IMR-90 (cell line): ENCODE results near the gene STAB1. TPM values are rescaled to one million over a fixed set of nuclear protein-coding genes. Genes with fewer than 3 reads are reported as not detected.

Source experiments
- ATAC-seq: fragments of 200-7000 bp; cut with Tn5 transposase; 2 replicates; pipeline ENCODE4 v1.9.1; 2020; ENCODE audit warnings: low read depth, mild to moderate bottlenecking, moderate library complexity
- BruUV-seq: library from RNA; stranded (reverse); fragments of 400-500 nt; replicated peaks from 2 replicates; lab custom pipeline; 2021; lab: Mats Ljungman, UMichigan
- CTCF ChIA-PET: fragments of 300-600 bp; formaldehyde crosslinking; extraction: SDS; loops from one replicate; lab custom pipeline; 2021; ENCODE audit warnings: antibody characterized with exemption; lab: Yijun Ruan, JAX
- POLR2A ChIA-PET: fragments of 300-600 bp; sonication (Branson Sonifier 250); formaldehyde crosslinking; loops from one replicate; lab custom pipeline; 2022; ENCODE audit warnings: antibody characterized with exemption; ENCODE audit not compliant: unreplicated experiment; lab: Charles Lee
- DNase-seq: peaks from one replicate; pipeline ENCODE4 v3.0.0; 2013
- H2AFZ ChIP-seq: replicated peaks from 2 replicates; pipeline ENCODE3; 2013; ENCODE audit warnings: low read length, mild to moderate bottlenecking; ENCODE audit not compliant: poor library complexity
- H2AK5ac ChIP-seq: 2 replicates; pipeline ENCODE4 v1.6.1; 2013; ENCODE audit warnings: low read depth, low read length, inconsistent platforms
- H2AK9ac ChIP-seq: replicated peaks from 2 replicates; pipeline ENCODE3; 2013; ENCODE audit warnings: mild to moderate bottlenecking, low read depth, low read length, moderate library complexity; ENCODE audit not compliant: poor library complexity
- H2BK120ac ChIP-seq: 2 replicates; pipeline ENCODE4 v1.6.1; 2013; ENCODE audit warnings: low read depth, low read length, inconsistent platforms
- H2BK15ac ChIP-seq: 3 replicates; pipeline ENCODE4 v1.6.1; 2013; ENCODE audit warnings: low read depth, low read length, inconsistent platforms
- H2BK20ac ChIP-seq: 2 replicates; pipeline ENCODE4 v1.6.1; 2013; ENCODE audit warnings: low read depth, mild to moderate bottlenecking, inconsistent platforms, low read length, moderate library complexity
- H2BK5ac ChIP-seq: 2 replicates; pipeline ENCODE4 v1.6.1; 2013; ENCODE audit warnings: mild to moderate bottlenecking, low read depth, low read length, inconsistent platforms; ENCODE audit not compliant: poor library complexity, severe bottlenecking
- H3K14ac ChIP-seq: replicated peaks from 2 replicates; pipeline ENCODE4 v1.6.1; 2013; ENCODE audit warnings: low read depth, low read length, inconsistent platforms
- H3K18ac ChIP-seq: 2 replicates; pipeline ENCODE4 v1.6.1; 2013; ENCODE audit warnings: low read depth, low read length, control low read depth
- H3K23ac ChIP-seq: 2 replicates; pipeline ENCODE4 v1.6.1; 2013; ENCODE audit warnings: low read depth, low read length, inconsistent platforms
- H3K27ac ChIP-seq: 2 replicates; pipeline ENCODE4 v1.5.1; 2013; ENCODE audit warnings: mild to moderate bottlenecking, control low read depth, low read length; ENCODE audit not compliant: insufficient read depth
- H3K27me3 ChIP-seq: 2 replicates; pipeline ENCODE4 v1.6.1; 2013; ENCODE audit warnings: low read length; ENCODE audit not compliant: control insufficient read depth, insufficient read depth
- H3K36me3 ChIP-seq: 2 replicates; pipeline ENCODE4 v1.6.1; 2013; ENCODE audit warnings: low read length, mixed read lengths; ENCODE audit not compliant: control insufficient read depth, insufficient read depth
- H3K4ac ChIP-seq: 2 replicates; pipeline ENCODE4 v1.6.1; 2013; ENCODE audit warnings: low read depth, low read length, inconsistent platforms
- H3K4me1 ChIP-seq: 2 replicates; pipeline ENCODE4 v1.6.1; 2013; ENCODE audit warnings: low read length, mixed read lengths; ENCODE audit not compliant: control insufficient read depth, insufficient read depth
- H3K4me2 ChIP-seq: 2 replicates; pipeline ENCODE4 v1.6.1; 2013; ENCODE audit warnings: low read depth, mild to moderate bottlenecking, control low read depth, low read length, moderate library complexity
- H3K4me3 ChIP-seq: 2 replicates; pipeline ENCODE4 v1.5.1; 2013; ENCODE audit warnings: low read depth, mild to moderate bottlenecking, control low read depth, low read length, moderate library complexity; ENCODE audit not compliant: insufficient read depth
- H3K56ac ChIP-seq: 2 replicates; pipeline ENCODE4 v1.6.1; 2013; ENCODE audit warnings: low read length, inconsistent platforms; ENCODE audit not compliant: insufficient read depth; ENCODE audit errors: extremely low read depth
- H3K79me1 ChIP-seq, 2 experiments: 2 replicates each; pipeline ENCODE4 v1.6.1; 2013; ENCODE audit warnings: low read length in 2 of 2, inconsistent platforms in 1 of 2, low read depth in 1 of 2
- H3K9ac ChIP-seq: 2 replicates; pipeline ENCODE4 v1.6.1; 2013; ENCODE audit warnings: low read depth, low read length, control low read depth
- H3K9me1 ChIP-seq: 2 replicates; pipeline ENCODE4 v1.6.1; 2013; ENCODE audit warnings: low read length, inconsistent platforms; ENCODE audit not compliant: insufficient read depth
- H3K9me3 ChIP-seq: 2 replicates; pipeline ENCODE4 v1.6.1; 2013; ENCODE audit warnings: low read length; ENCODE audit not compliant: control insufficient read depth, insufficient read depth
- H4K20me1 ChIP-seq: 2 replicates; pipeline ENCODE4 v1.6.1; 2013; ENCODE audit warnings: low read length, inconsistent platforms; ENCODE audit not compliant: insufficient read depth
- H4K5ac ChIP-seq: 2 replicates; pipeline ENCODE4 v1.6.1; 2013; ENCODE audit warnings: mild to moderate bottlenecking, low read depth, low read length, control low read depth
- H4K8ac ChIP-seq, 2 experiments: 2 replicates each; pipeline ENCODE4 v1.6.1; 2013; ENCODE audit warnings: low read depth in 2 of 2, low read length in 2 of 2, control low read depth in 1 of 2, inconsistent platforms in 1 of 2
- H4K91ac ChIP-seq: 2 replicates; pipeline ENCODE4 v1.6.1; 2013; ENCODE audit warnings: low read depth, low read length, inconsistent platforms; ENCODE audit not compliant: insufficient read depth
- NFE2L2 ChIP-seq: fragments of 150-350 bp; IDR thresholded peaks from 2 replicates; pipeline ENCODE4 v1.6.1; 2016; ENCODE audit warnings: low read depth, mild to moderate bottlenecking, low read length
- POLR2A ChIP-seq: IDR thresholded peaks from 2 replicates; pipeline ENCODE4 v1.6.1; 2012; ENCODE audit warnings: mild to moderate bottlenecking, low read depth, low read length
- WGBS, 2 experiments: methylation state at CpG; one replicate each; pipeline versions ENCODE4 v1.1.5 to v1.1.7; 2013; ENCODE audit warnings: missing lambda C conversion rate in 2 of 2; ENCODE audit not compliant: insufficient read length in 1 of 2; ENCODE audit errors: extremely low coverage in 2 of 2; 5-methylcytosine and 5-hydroxymethylcytosine counted together
- dilution Hi-C: fragments of 300-500 bp; cut with HindIII; formaldehyde crosslinking; loops from one replicate; pipeline ENCODE4 v1.14.3; 2018; ENCODE audit warnings: low sequenced_read_pairs; ENCODE audit not compliant: unreplicated experiment
- in situ Hi-C: fragments of 300-500 bp; cut with MboI; formaldehyde crosslinking; loops from 3 replicates; pipeline ENCODE4 v1.14.3; 2019; ENCODE audit warnings: low sequenced_read_pairs, inconsistent platforms, mixed read lengths
- intact Hi-C: fragments of 100-400 bp; cut with micrococcal nuclease; formaldehyde crosslinking; loops from 2 replicates; pipeline ENCODE4 v1.10.0; 2022
- polyA plus RNA-seq, 3 experiments: library from polyadenylated mRNA; depleted of rRNA; stranded (reverse); fragments of >200 nt; gene quantifications; 2 replicates each; pipeline ENCODE4 v1.2.3, GENCODE V29; 2012; ENCODE audit warnings: low replicate concordance in 1 of 3
- total RNA-seq: library from RNA; depleted of rRNA; stranded (reverse); fragments of >200 nt; gene quantifications from 2 replicates; pipeline ENCODE4 v1.2.3, GENCODE V29; 2012

Gene STAB1
- total and polyA plus RNA-seq, 2 of the 4 experiments (the other 2 are of a cell fraction): not detected

DNA sequence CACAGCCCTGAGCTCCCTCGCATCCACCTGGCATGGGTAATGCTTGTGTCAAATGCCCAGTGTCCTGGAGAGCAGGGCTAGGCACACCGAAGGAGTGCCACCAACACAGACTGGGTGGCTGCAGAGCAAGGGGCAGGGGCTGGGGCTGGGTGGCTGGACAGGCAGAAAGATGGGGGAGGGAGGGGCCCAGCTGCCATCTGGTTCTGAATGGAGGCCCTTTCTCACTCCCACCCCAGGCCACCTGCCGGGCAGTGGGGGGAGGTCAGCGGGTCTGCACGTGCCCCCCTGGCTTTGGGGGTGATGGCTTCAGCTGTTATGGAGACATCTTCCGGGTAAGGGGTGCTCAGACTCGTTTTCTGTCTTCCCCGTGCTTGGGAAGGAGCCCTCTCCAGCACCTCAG, 17.0 kb downstream of the STAB1 start:
- TF ChIP-seq POLR2A: no peak
- no peak for TF ChIP-seq NFE2L2

More for the DNA sequence above, 17.0 kb downstream of the STAB1 start:
- H3K18ac ChIP-seq: no peak overlapping the region
- no peak overlapping the region for H2BK5ac ChIP-seq
- H3K9me3 ChIP-seq: no peaks in the 10 kb centered on the region
- H3K23ac ChIP-seq: no peak overlapping the region
- no peaks in the 10 kb centered on the region for H3K79me1 ChIP-seq
- H2BK15ac ChIP-seq: no peak overlapping the region
- H4K5ac ChIP-seq: no peak overlapping the region
- no peak overlapping the region for H3K27ac ChIP-seq
- H4K20me1 ChIP-seq: no peaks in the 10 kb centered on the region; the same call in 1 of the 2 replicates
- DNase-seq (no peak), ATAC-seq (no peak)
- no peak overlapping the region for H2AK9ac ChIP-seq
- BruUV-seq: no TSS peak
- H3K36me3 ChIP-seq: no peaks in the 10 kb centered on the region
- H2AFZ ChIP-seq: no peak overlapping the region
- ChIA-PET POLR2A (no interaction called here), CTCF (no interaction called here)
- dilution Hi-C loops (no loop called here), intact Hi-C loops (no loop called here), in situ Hi-C loops (no loop called here)
- H2BK120ac ChIP-seq: no peak overlapping the region
- no peak overlapping the region for H2AK5ac ChIP-seq
- no peak overlapping the region for H3K9ac ChIP-seq
- H3K56ac ChIP-seq: no peak overlapping the region
- H3K9me1 ChIP-seq: 0 out of 2 replicates have a peak, but pooled peaks cover 3% of the 10 kb centered on the region
- peaks cover 56% of the 10 kb centered on the region for H3K27me3 ChIP-seq
- H3K4ac ChIP-seq: no peak overlapping the region
- peaks cover 3% of the 10 kb centered on the region; the same call in 1 of the 2 replicates for H3K4me1 ChIP-seq
- 60% methylated on average over 1 of the region's 8 CpGs; no CpG with 5 or more reads in 1 of the 2 experiments for WGBS, 2 experiments
- no peak overlapping the region for H3K4me3 ChIP-seq
- H2BK20ac ChIP-seq: no peak overlapping the region
- H4K91ac ChIP-seq: no peak overlapping the region
- no peak overlapping the region for H3K14ac ChIP-seq
- no peak overlapping the region for H3K4me2 ChIP-seq
- H4K8ac ChIP-seq: no peak overlapping the region
